GM23248 (cell line): Measurements from ENCODE around the gene NCOA1. TPM values are rescaled to one million over a fixed set of nuclear protein-coding genes. Genes with fewer than 3 reads are reported as not detected.

Experiments
- DNase-seq: peaks from one replicate; pipeline ENCODE4 v3.0.0-alpha.2; 2015
- H2AFZ ChIP-seq: fragments of 200-600 bp; sonication (generic); 2 replicates; pipeline ENCODE4 v1.6.1; 2016; ENCODE audit warnings: antibody characterized with exemption
- H3F3A ChIP-seq: fragments of 200-600 bp; sonication (generic); 2 replicates; pipeline ENCODE4 v1.6.1; 2016; ENCODE audit warnings: mild to moderate bottlenecking, antibody characterized with exemption, mixed run types; ENCODE audit not compliant: insufficient read depth
- H3K27ac ChIP-seq: fragments of 200-600 bp; sonication (generic); 2 replicates; pipeline ENCODE4 v1.5.1; 2016; ENCODE audit warnings: mild to moderate bottlenecking
- H3K27me3 ChIP-seq: fragments of 200-600 bp; sonication (generic); replicated peaks from 2 replicates; pipeline ENCODE4 v1.6.1; 2016; ENCODE audit warnings: mild to moderate bottlenecking; ENCODE audit not compliant: insufficient read depth
- H3K36me3 ChIP-seq: fragments of 200-600 bp; sonication (generic); 2 replicates; pipeline ENCODE4 v1.6.1; 2016; ENCODE audit warnings: low read depth, mild to moderate bottlenecking
- H3K4me1 ChIP-seq: fragments of 200-600 bp; sonication (generic); 2 replicates; pipeline ENCODE4 v1.6.1; 2016; ENCODE audit warnings: mild to moderate bottlenecking; ENCODE audit not compliant: insufficient read depth
- H3K4me2 ChIP-seq: fragments of 200-600 bp; sonication (generic); one replicate; pipeline ENCODE4 v1.6.1; 2016; ENCODE audit warnings: mild to moderate bottlenecking; ENCODE audit not compliant: unreplicated experiment
- H3K4me3 ChIP-seq: fragments of 200-600 bp; sonication (generic); 2 replicates; pipeline ENCODE4 v1.5.1; 2016; ENCODE audit warnings: mild to moderate bottlenecking
- H3K79me2 ChIP-seq: fragments of 200-600 bp; sonication (generic); 2 replicates; pipeline ENCODE4 v1.6.1; 2016; ENCODE audit warnings: mild to moderate bottlenecking; ENCODE audit not compliant: insufficient read depth
- H3K9ac ChIP-seq: fragments of 200-600 bp; sonication (generic); 2 replicates; pipeline ENCODE4 v1.6.1; 2016; ENCODE audit warnings: mild to moderate bottlenecking
- H3K9me2 ChIP-seq: fragments of 200-600 bp; sonication (generic); 2 replicates; pipeline ENCODE4 v1.6.1; 2016; ENCODE audit warnings: mixed run types, mild to moderate bottlenecking, moderate library complexity; ENCODE audit not compliant: insufficient read depth
- H3K9me3 ChIP-seq: fragments of 200-600 bp; sonication (generic); one replicate; pipeline ENCODE4 v1.6.1; 2017; ENCODE audit warnings: low read depth
- H4K20me1 ChIP-seq: fragments of 200-600 bp; sonication (generic); 2 replicates; pipeline ENCODE4 v1.6.0; 2016; ENCODE audit not compliant: insufficient read depth
- EZH2 ChIP-seq: fragments of 200-600 bp; sonication (generic); IDR thresholded peaks from 2 replicates; pipeline ENCODE4 v1.6.1; 2018; ENCODE audit warnings: antibody characterized with exemption, mild to moderate bottlenecking; ENCODE audit not compliant: insufficient read depth, poor library complexity, severe bottlenecking
- EZH2phosphoT487 ChIP-seq: fragments of 200-600 bp; sonication (generic); IDR thresholded peaks from 2 replicates; pipeline ENCODE4 v1.6.1; 2018; ENCODE audit warnings: antibody characterized with exemption, moderate library complexity, mild to moderate bottlenecking, low read depth; ENCODE audit not compliant: insufficient read depth
- WGBS, 2 experiments: methylation state at CpG; one replicate each; pipeline ENCODE4 v1.1.6; 2015 to 2017; ENCODE audit warnings: low lambda C conversion rate in 2 of 2, low coverage in 1 of 2; ENCODE audit errors: missing lambda C conversion rate in 2 of 2; 5-methylcytosine and 5-hydroxymethylcytosine counted together
- in situ Hi-C: fragments of 300-500 bp; cut with MboI; formaldehyde crosslinking; loops from 2 replicates; pipeline ENCODE4 v1.15.0; 2020
- polyA plus RNA-seq: library from polyadenylated mRNA; unstranded; fragments of >200 nt; fragmentation: Nextera tagmentation; extraction: Ambion mirVana; gene quantifications from 2 replicates; pipeline ENCODE4 v1.2.1, GENCODE V29; 2016
- total RNA-seq: library from RNA; depleted of rRNA; stranded (reverse); fragments of >200 nt; shearing (Covaris generic); gene quantifications from 2 replicates; pipeline ENCODE4 v1.2.3, GENCODE V29; 2014

Gene NCOA1
- total and polyA plus RNA-seq, 2 experiments from 2014 or later = 2.6 to 8.0 TPM

DNA sequence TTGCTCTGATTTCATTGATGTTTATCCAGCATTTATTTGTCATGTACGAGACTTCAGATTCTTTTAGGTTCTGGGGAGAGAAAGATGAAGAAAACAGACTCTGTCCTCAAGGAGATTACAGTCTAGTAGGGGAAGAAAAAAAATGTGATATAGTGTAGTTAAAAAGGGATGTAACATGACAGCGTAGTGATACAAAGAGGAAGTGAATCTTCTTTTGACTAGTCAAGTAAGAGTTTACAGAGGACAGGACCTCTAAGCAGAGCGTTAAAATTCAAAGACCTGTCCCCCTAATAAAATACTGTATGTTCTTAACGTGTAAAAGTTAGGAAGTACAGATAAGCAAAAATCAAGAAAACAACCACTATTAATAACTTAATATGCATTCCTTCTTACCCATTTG is 47.7 kb downstream of the NCOA1 start:
- H3K9ac ChIP-seq = no peak overlapping the region
- H3K27ac ChIP-seq = no peak overlapping the region
- WGBS, 2 experiments = 92 to 97% methylated on average over 4 of the region's 4 CpGs
- no peaks in the 10 kb centered on the region for H3K9me2 ChIP-seq
- no peak for TF ChIP-seq EZH2
- TF ChIP-seq EZH2phosphoT487 = no peak
- no peak overlapping the region for H2AFZ ChIP-seq
- no peaks in the 10 kb centered on the region for H3K4me1 ChIP-seq
- H3K4me3 ChIP-seq = no peak overlapping the region
- DNase-seq = no peak
- H3K9me3 ChIP-seq = no peaks in the 10 kb centered on the region
- no peaks in the 10 kb centered on the region for H3F3A ChIP-seq
- H3K79me2 ChIP-seq = 0 out of 2 replicates have a peak, but pooled peaks cover 11% of the 10 kb centered on the region
- no peaks in the 10 kb centered on the region for H3K36me3 ChIP-seq
- H3K4me2 ChIP-seq = no peak overlapping the region
- no peaks in the 10 kb centered on the region for H4K20me1 ChIP-seq
- in situ Hi-C loops = no loop called here
- H3K27me3 ChIP-seq = no peaks in the 10 kb centered on the region

DNA sequence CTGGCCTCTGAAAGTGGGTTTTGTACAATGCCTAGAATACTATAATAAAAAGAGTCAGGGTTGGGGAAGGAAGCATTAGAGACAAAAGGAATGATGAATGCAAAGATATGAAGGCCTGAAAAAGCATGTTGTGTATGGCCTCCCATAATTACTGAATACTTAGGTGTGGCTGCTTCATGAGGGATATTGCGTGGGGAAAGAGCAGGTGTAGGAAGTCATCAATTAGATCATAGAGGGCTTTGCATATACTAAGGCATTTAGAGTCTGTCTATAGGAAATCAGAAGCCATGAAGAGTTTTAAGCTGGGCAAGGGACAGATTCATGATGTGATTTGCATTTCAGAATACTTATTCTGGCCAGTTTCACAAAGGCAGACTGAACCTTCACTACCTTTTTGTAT is 48.2 kb downstream of the NCOA1 start:
- Histone ChIP-seq H3K4me3 (no peak overlapping the region), H2AFZ (no peak overlapping the region), H3K9me2 (no peaks in the 10 kb centered on the region), H3K9me3 (no peaks in the 10 kb centered on the region), H3K79me2 (peaks cover 15% of the 10 kb centered on the region; the same call in 1 of the 2 replicates), H3K9ac (no peak overlapping the region), H3K36me3 (no peaks in the 10 kb centered on the region), H3K4me2 (no peak overlapping the region), H4K20me1 (no peaks in the 10 kb centered on the region), H3K4me1 (no peaks in the 10 kb centered on the region), H3K27ac (no peak overlapping the region), H3K27me3 (no peaks in the 10 kb centered on the region), H3F3A (no peaks in the 10 kb centered on the region)
- in situ Hi-C loops = no loop called here
- 90 to 100% methylated on average over 1 of the region's 1 CpG for WGBS, 2 experiments
- TF ChIP-seq EZH2 (no peak), EZH2phosphoT487 (no peak)
- no peak for DNase-seq

DNA sequence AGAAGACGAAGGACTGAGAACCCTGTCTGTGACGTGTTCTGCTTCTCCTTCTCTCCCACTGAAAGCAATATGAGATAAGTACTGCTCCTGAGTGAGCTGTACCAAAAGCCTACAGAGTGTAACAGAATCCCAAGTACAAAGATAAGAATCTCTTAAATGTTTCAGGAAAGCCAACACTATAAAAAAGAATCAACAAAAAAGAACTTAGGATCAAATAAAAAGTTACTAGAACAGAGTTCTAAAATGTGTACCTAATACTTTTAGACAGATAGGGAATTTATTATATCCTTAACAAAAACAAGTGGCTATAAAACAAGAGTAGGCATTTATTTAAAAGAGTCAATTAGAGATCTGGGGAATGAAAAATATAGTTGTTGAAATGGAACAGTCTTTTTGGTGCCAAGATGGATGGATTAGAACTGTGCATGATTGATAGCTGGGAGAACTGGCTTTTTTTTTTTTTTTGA is 49.0 kb downstream of the NCOA1 start:
- Histone ChIP-seq H3K36me3 (no peaks in the 10 kb centered on the region), H3K4me3 (no peak overlapping the region), H2AFZ (no peak overlapping the region), H3K79me2 (peaks cover 19% of the 10 kb centered on the region; the same call in 1 of the 2 replicates), H4K20me1 (no peaks in the 10 kb centered on the region), H3K4me1 (no peaks in the 10 kb centered on the region), H3K27me3 (no peaks in the 10 kb centered on the region), H3K9me2 (no peaks in the 10 kb centered on the region), H3K4me2 (no peak overlapping the region), H3K27ac (no peak overlapping the region), H3F3A (no peaks in the 10 kb centered on the region), H3K9ac (no peak overlapping the region), H3K9me3 (peaks cover 2% of the 10 kb centered on the region)
- no peak for DNase-seq
- TF ChIP-seq EZH2phosphoT487 (no peak), EZH2 (no peak)
- 89 to 99% methylated on average over 2 of the region's 2 CpGs for WGBS, 2 experiments
- in situ Hi-C loops = no loop called here

DNA sequence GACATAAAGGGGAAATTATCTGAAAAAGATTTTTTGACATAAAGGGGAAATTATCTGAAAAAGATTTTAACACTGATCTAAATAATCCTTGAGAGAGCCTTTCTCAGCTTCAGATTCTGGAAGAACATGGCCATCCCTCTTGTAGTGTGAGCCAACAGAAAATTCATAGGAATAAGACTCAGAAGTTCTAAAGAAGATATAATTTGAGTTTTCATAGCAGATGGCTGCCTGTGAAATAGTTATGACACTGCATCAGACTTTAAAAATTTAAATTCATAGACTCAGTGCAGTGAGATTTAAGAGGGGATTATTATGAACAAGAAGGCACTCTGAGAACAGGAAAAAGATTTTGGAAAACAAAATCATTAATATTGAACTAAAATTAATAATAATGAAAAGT is 50.6 kb downstream of the NCOA1 start:
- H3K27ac ChIP-seq = no peak overlapping the region
- no peaks in the 10 kb centered on the region for H3K9me2 ChIP-seq
- no peak for TF ChIP-seq EZH2phosphoT487
- no peak for TF ChIP-seq EZH2
- H3F3A ChIP-seq = no peaks in the 10 kb centered on the region
- H2AFZ ChIP-seq = no peak overlapping the region
- no peak overlapping the region for H3K4me2 ChIP-seq
- peaks cover 9% of the 10 kb centered on the region; the same call in 1 of the 2 replicates for H3K79me2 ChIP-seq
- H3K4me1 ChIP-seq = no peaks in the 10 kb centered on the region
- no peaks in the 10 kb centered on the region for H3K27me3 ChIP-seq
- H3K36me3 ChIP-seq = no peaks in the 10 kb centered on the region
- H3K9ac ChIP-seq = no peak overlapping the region
- in situ Hi-C loops = no loop called here
- H4K20me1 ChIP-seq = no peaks in the 10 kb centered on the region
- peaks cover 2% of the 10 kb centered on the region for H3K9me3 ChIP-seq
- DNase-seq = no peak
- H3K4me3 ChIP-seq = no peak overlapping the region

DNA sequence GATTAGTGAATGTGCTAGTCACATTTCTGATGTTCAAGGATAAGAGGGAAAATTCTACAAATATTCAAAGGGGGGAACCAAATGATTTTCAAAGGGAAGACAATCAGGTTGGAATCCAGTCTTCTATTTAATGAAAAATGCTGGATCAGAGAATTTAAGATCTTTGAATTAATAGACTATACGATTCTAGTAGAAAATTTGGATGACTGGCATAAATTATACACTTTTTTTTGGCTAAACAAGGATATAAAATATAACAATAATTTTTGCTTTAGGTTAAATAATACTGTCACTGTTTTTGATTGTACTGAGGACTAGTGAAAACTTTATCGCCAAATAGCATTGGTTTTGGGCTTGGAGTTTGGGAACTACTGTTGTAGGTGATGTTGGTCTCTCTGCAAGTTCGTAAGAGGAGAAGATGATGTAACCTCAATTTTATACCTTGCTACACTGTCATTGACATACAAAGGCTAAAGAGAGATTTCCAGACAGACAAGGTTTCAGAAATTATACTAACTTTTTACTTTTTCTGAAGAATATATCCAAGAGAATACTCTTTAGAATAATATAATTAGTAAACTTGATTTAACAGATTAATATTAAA is 51.3 kb downstream of the NCOA1 start:
- H3K9ac ChIP-seq = no peak overlapping the region
- no peaks in the 10 kb centered on the region for H4K20me1 ChIP-seq
- H3F3A ChIP-seq = no peaks in the 10 kb centered on the region
- TF ChIP-seq EZH2 = no peak
- TF ChIP-seq EZH2phosphoT487 = no peak
- H3K36me3 ChIP-seq = no peaks in the 10 kb centered on the region
- no peaks in the 10 kb centered on the region for H3K4me1 ChIP-seq
- peaks cover 2% of the 10 kb centered on the region for H3K9me3 ChIP-seq
- H3K9me2 ChIP-seq = no peaks in the 10 kb centered on the region
- in situ Hi-C loops = no loop called here
- no peak for DNase-seq
- H3K79me2 ChIP-seq = peaks cover 8% of the 10 kb centered on the region; the same call in 1 of the 2 replicates
- H3K4me2 ChIP-seq = no peak overlapping the region
- 91 to 92% methylated on average over 3 of the region's 3 CpGs for WGBS, 2 experiments
- no peaks in the 10 kb centered on the region for H3K27me3 ChIP-seq
- H2AFZ ChIP-seq = no peak overlapping the region
- no peak overlapping the region for H3K4me3 ChIP-seq
- no peak overlapping the region for H3K27ac ChIP-seq
